Cardiac fibroblast (primary cell): ENCODE data around the gene ARMH3.

ENCODE experiments used
- DNase-seq, 2 donors: peaks; one replicate each; pipeline versions ENCODE4 v3.0.0 to v3.0.0-alpha.2; 2010; ENCODE audit warnings: low read depth in 2 of 2
- H3K4me3 ChIP-seq, 2 donors: replicated peaks in 1 of 2; 1 replicate in 1 of 2; 2 replicates in 1 of 2; pipeline ENCODE4 v1.5.1; 2011; ENCODE audit warnings: low read depth in 2 of 2, low read length in 2 of 2, mild to moderate bottlenecking in 2 of 2, moderate library complexity in 1 of 2
- TF ChIP-seq, protein P1 (sequence below): IDR thresholded peaks from one replicate; pipeline ENCODE4 v1.5.1; 2011; ENCODE audit warnings: low read depth, mild to moderate bottlenecking, low read length, inconsistent platforms

Gene ARMH3

DNA sequence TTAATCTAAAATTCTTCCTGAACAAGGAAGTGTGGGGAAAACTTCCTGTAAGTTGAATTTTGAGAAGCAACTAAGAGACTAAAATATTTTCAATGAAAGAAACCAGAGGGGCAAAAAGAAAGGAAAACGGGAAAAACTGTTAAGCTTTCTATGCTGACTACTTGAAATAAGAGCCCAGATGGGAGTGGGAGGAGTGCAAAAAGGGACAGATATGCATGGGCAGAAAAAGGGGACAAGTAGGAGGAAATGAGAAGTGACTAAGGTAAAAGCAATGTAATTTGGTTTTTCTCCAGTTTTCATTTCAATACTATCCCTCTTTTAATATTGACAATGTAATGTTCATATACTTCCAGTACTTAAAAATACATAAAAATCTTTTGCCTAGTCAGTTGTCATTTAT, 248.8 kb downstream of the ARMH3 start:
- DNase-seq: no peak
- TF ChIP-seq, protein P1, sequence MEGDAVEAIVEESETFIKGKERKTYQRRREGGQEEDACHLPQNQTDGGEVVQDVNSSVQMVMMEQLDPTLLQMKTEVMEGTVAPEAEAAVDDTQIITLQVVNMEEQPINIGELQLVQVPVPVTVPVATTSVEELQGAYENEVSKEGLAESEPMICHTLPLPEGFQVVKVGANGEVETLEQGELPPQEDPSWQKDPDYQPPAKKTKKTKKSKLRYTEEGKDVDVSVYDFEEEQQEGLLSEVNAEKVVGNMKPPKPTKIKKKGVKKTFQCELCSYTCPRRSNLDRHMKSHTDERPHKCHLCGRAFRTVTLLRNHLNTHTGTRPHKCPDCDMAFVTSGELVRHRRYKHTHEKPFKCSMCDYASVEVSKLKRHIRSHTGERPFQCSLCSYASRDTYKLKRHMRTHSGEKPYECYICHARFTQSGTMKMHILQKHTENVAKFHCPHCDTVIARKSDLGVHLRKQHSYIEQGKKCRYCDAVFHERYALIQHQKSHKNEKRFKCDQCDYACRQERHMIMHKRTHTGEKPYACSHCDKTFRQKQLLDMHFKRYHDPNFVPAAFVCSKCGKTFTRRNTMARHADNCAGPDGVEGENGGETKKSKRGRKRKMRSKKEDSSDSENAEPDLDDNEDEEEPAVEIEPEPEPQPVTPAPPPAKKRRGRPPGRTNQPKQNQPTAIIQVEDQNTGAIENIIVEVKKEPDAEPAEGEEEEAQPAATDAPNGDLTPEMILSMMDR: no peak

DNA sequence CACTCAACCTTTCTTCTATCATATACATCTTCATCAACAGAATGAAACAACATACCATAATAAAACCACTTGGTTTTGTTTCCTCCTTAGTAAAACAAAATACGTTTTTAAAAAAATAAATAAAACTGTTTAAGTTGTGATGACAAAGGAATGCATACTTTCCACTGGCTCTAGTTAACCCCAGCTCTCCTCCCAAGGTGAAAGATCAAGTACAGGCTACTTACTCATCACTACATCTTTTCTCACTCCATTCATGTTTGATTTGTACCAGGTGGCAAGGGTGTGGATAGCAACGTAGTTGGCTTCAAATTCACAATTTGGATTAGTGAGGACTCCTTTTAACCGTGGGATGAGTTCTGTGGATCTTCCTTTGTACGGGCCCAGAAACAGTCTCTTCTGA, 252.5 kb downstream of the ARMH3 start:
- TF ChIP-seq, protein P1: no peak
- peak in 1 of 2 donors; percentile 26 for DNase-seq
- H3K4me3 ChIP-seq: no peak overlapping the region

More for the DNA sequence above, 248.8 kb downstream of the ARMH3 start:
- no peak overlapping the region for H3K4me3 ChIP-seq

DNA sequence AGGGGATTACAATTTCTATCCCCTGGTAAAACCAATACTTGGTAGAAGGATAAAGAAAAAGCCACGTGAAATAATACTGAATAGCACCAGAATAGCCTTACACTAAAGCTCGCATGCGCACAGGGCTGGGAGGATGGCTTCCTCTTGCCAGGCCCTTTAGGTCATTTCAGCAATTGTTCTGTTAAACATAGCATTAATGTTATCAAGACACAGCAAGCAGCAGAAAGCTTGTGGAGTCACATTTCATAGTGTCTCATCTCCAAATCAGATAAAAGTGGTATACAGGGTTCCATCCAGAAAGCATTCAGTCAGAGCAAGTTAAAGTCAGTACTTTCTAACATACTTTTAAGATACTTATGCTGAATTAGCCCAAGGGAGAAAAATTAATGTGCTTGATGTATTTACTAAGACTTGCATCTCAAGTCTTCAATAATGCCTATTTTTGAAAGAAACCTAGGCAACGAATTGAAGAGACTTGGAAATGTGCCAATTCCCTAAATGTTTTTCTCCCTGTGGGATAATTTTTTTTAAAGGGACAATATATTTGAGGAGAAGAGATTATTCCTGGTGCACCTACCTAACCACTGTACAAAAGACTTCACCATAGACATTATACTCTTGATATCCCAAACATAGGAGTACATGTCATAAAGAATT, 258.4 kb downstream of the ARMH3 start:
- TF ChIP-seq, protein P1: no peak
- no peak overlapping the region for H3K4me3 ChIP-seq
- DNase-seq: no peak
